K562 (cell line): ENCODE data around the gene ERN1. TPM values are rescaled to one million over a fixed set of nuclear protein-coding genes. Genes with fewer than 3 reads are reported as not detected.

Experiments
- CEBPB ChIP-seq: fragments of 450-650 bp; IDR thresholded peaks from 2 replicates; pipeline ENCODE4 v1.6.1; 2016; ENCODE audit warnings: missing genetic modification characterization, missing compliant biosample characterization
- E2F1 ChIP-seq: sonication (generic); formaldehyde crosslinking; IDR thresholded peaks from 2 replicates; pipeline ENCODE4 v1.8.1; 2023; ENCODE audit warnings: mild to moderate bottlenecking, missing genetic modification reagents, moderate library complexity
- ELF1 ChIP-seq: fragments of 200-800 bp; sonication (Bioruptor generic); IDR thresholded peaks from 2 replicates; pipeline ENCODE4 v1.6.1; 2016; ENCODE audit warnings: missing genetic modification characterization, missing compliant biosample characterization
- ELK3 ChIP-seq: fragments of 450-650 bp; formaldehyde crosslinking; IDR thresholded peaks from 2 replicates; pipeline ENCODE4 v1.4.0; 2020; ENCODE audit warnings: mild to moderate bottlenecking
- EZH2 ChIP-seq: IDR thresholded peaks from 2 replicates; pipeline ENCODE4 v1.6.1; 2012; ENCODE audit warnings: low read depth, mild to moderate bottlenecking, inconsistent platforms, low read length, borderline replicate concordance
- HNRNPUL1 ChIP-seq: fragments of 200-400 bp; formaldehyde crosslinking; IDR thresholded peaks from 2 replicates; pipeline ENCODE4 v1.6.1; 2017; ENCODE audit warnings: low read length
- LARP7 ChIP-seq: fragments of 450-650 bp; IDR thresholded peaks from 2 replicates; pipeline ENCODE4 v1.6.1; 2016
- MYBL2 ChIP-seq, 2 experiments: fragments of 450-650 bp in 1 of 2; sonication (generic) in 1 of 2; formaldehyde crosslinking in 1 of 2; IDR thresholded peaks; 2 replicates each; pipeline versions ENCODE4 v1.6.1 to v1.8.1; 2017 to 2022; ENCODE audit warnings: borderline replicate concordance in 1 of 2, inconsistent platforms in 1 of 2, low read depth in 1 of 2, mild to moderate bottlenecking in 1 of 2, missing genetic modification reagents in 1 of 2, moderate library complexity in 1 of 2
- NRF1 ChIP-seq, 2 experiments: fragments of 450-650 bp; IDR thresholded peaks in 1 of 2; conservative IDR thresholded peaks in 1 of 2; 2 replicates each; pipeline ENCODE4 v1.6.1; 2014; ENCODE audit warnings: mild to moderate bottlenecking in 2 of 2
- PCBP1 ChIP-seq: fragments of 200-400 bp; formaldehyde crosslinking; IDR thresholded peaks from 2 replicates; pipeline ENCODE4 v1.6.1; 2018; ENCODE audit warnings: mild to moderate bottlenecking, low read depth, low read length; ENCODE audit not compliant: poor library complexity, severe bottlenecking
- POLR2A ChIP-seq: fragments of 450-650 bp; conservative IDR thresholded peaks from 2 replicates; pipeline ENCODE4 v1.6.1; 2016
- RAD21 ChIP-seq, 2 experiments: fragments of 250-450 bp in 1 of 2; fragments of 450-650 bp in 1 of 2; sonication (Bioruptor Pico) in 1 of 2; formaldehyde crosslinking in 1 of 2; IDR thresholded peaks in 1 of 2; conservative IDR thresholded peaks in 1 of 2; 2 replicates each; pipeline versions ENCODE4 v1.4.0 to v1.8.0; 2020 to 2022; ENCODE audit warnings: mild to moderate bottlenecking in 2 of 2, moderate library complexity in 1 of 2
- SREBF2 ChIP-seq: sonication (generic); formaldehyde crosslinking; IDR thresholded peaks from 2 replicates; pipeline ENCODE4 v1.4.0; 2020; ENCODE audit warnings: mild to moderate bottlenecking, missing genetic modification reagents
- STAT6 ChIP-seq: sonication (generic); formaldehyde crosslinking; IDR thresholded peaks from 2 replicates; pipeline ENCODE4 v1.8.1; 2023; ENCODE audit warnings: mild to moderate bottlenecking, missing genetic modification reagents
- TCF3 ChIP-seq: sonication (generic); formaldehyde crosslinking; IDR thresholded peaks from 2 replicates; pipeline ENCODE4 v1.4.0; 2020; ENCODE audit warnings: mild to moderate bottlenecking, missing genetic modification reagents
- U2AF2 ChIP-seq: fragments of 200-400 bp; formaldehyde crosslinking; optimal IDR thresholded peaks from 2 replicates; pipeline ENCODE3; 2017; ENCODE audit warnings: low read depth, mild to moderate bottlenecking, low read length
- ZBTB34 ChIP-seq: fragments of 250-450 bp; sonication (Bioruptor Pico); IDR thresholded peaks from 2 replicates; pipeline ENCODE4 v1.8.0; 2021; ENCODE audit warnings: mild to moderate bottlenecking, moderate library complexity
- ZNF134 ChIP-seq: fragments of 250-450 bp; sonication (Bioruptor Pico); conservative IDR thresholded peaks from 2 replicates; pipeline ENCODE4 v1.4.0; 2020
- ZNF263 ChIP-seq: sonication (generic); formaldehyde crosslinking; IDR thresholded peaks from 2 replicates; pipeline ENCODE4 v1.8.0; 2022; ENCODE audit warnings: mild to moderate bottlenecking, missing genetic modification reagents, borderline replicate concordance
- polyA plus RNA-seq, 8 experiments: library from polyadenylated mRNA; depleted of rRNA in 4 of 8; stranded (reverse) in 5 of 8; unstranded in 3 of 8; fragments of >200 nt; fragmentation: Nextera tagmentation in 2 of 8; fragmentation: Illumina TruSeq in 1 of 8; extraction: Ambion mirVana in 2 of 8; extraction: Trizol in 1 of 8; gene quantifications; 2 replicates each; pipeline versions ENCODE4 v1.2.1 to v1.2.3, GENCODE V29; 2011 to 2014; ENCODE audit warnings: inconsistent platforms in 1 of 8, missing spikeins in 1 of 8
- total RNA-seq, 7 experiments: library from RNA; depleted of rRNA in 6 of 7; stranded (reverse); fragments of >200 nt in 6 of 7; fragmentation: Illumina TruSeq in 2 of 7; extraction: Trizol in 2 of 7; gene quantifications; 2 replicates each; pipeline versions ENCODE4 v1.2.1 to v1.2.3, GENCODE V29; 2011 to 2021; ENCODE audit warnings: low replicate concordance in 1 of 7
- TF ChIP-seq, protein P1 (sequence below): IDR thresholded peaks from 2 replicates; pipeline ENCODE4 v1.6.1; 2011; ENCODE audit not compliant: insufficient read length; ENCODE audit errors: extremely low read depth

The ERN1 gene
- total and polyA plus RNA-seq, 9 of the 15 experiments (the other 6 are each of a cell fraction or from before 2014, with no cell fraction given): 2.1 to 22.5 (median 7.3) TPM

- TF ChIP-seq ZNF134 (CRISPR knock-in tag) (peak; percentile 45; the same call in 1 of the 2 replicates), LARP7 (no peak), CEBPB (tag) (no peak), STAT6 (CRISPR knock-in tag) (0 out of 2 replicates have a peak, but pooled peaks have one; percentile 55), EZH2 (no peak), ELK3 (CRISPR knock-in tag) (no peak), ZNF263 (CRISPR knock-in tag) (peak; percentile 58; the same call in 1 of the 2 replicates), NRF1 (conservative IDR thresholded peaks at IDR 0.05 in 1 of 2, IDR thresholded peaks at IDR 0.05 in 1 of 2) (peak; percentile 16 to 37; a peak in 1 of 4 replicates), E2F1 (no peak), MYBL2 (IDR thresholded peaks at IDR 0.05; ENCODE audit: low read depth) (no peak), MYBL2 (CRISPR knock-in tag; IDR thresholded peaks at IDR 0.05; ENCODE audit: borderline replicate concordance) (no peak), RAD21 (CRISPR knock-in tag; conservative IDR thresholded peaks at IDR 0.05 in 1 of 2, IDR thresholded peaks at IDR 0.05 in 1 of 2) (peak in 1 of 2 experiments; percentile 15; a peak in 2 of 4 replicates), ELF1 (tag) (peak; percentile 83), SREBF2 (CRISPR knock-in tag) (no peak), U2AF2 (no peak), HNRNPUL1 (no peak), POLR2A (peak; percentile 88), TCF3 (CRISPR knock-in tag) (peak; percentile 56; the same call in 1 of the 2 replicates), ZBTB34 (CRISPR knock-in tag) (no peak), PCBP1 (no peak)
- TF ChIP-seq, protein P1, sequence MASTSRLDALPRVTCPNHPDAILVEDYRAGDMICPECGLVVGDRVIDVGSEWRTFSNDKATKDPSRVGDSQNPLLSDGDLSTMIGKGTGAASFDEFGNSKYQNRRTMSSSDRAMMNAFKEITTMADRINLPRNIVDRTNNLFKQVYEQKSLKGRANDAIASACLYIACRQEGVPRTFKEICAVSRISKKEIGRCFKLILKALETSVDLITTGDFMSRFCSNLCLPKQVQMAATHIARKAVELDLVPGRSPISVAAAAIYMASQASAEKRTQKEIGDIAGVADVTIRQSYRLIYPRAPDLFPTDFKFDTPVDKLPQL: no peak
Measured at GRCh38 chr17:64129765-64130558, at the start of gene ERN1 (continued).
